Psoas muscle (tissue), 8 donors: Measurements from ENCODE around the gene ACOX3. TPM values are rescaled to one million over a fixed set of nuclear protein-coding genes. Genes with fewer than 3 reads are reported as not detected.
"Not testable (repeated sequence)": the region's sequence is repeated elsewhere in the genome, so short reads cannot be mapped to it uniquely, and the experiment has no call there.

ENCODE experiments used
- ATAC-seq, 4 donors: fragments of 200-7000 bp; cut with Tn5 transposase; one replicate each; pipeline ENCODE4 v1.9.1; 2020; ENCODE audit warnings: moderate library complexity in 3 of 4, mild to moderate bottlenecking in 2 of 4
- DNase-seq, 2 donors: peaks; one replicate each; pipeline ENCODE4 v3.0.0-alpha.2; 2020
- H3K27ac ChIP-seq: fragments of 200-600 bp; one replicate; pipeline ENCODE4 v1.8.0; 2022
- H3K27me3 ChIP-seq, 3 donors: fragments of 200-600 bp in 1 of 3; one replicate each; pipeline versions ENCODE4 v1.6.1 to v1.8.0; 2013 to 2022; ENCODE audit warnings: low read length in 2 of 3, mild to moderate bottlenecking in 2 of 3, moderate library complexity in 1 of 3; ENCODE audit not compliant: insufficient read depth in 3 of 3
- H3K36me3 ChIP-seq, 2 donors: fragments of 200-600 bp in 1 of 2; one replicate each; pipeline versions ENCODE4 v1.6.1 to v1.8.0; 2013 to 2022; ENCODE audit warnings: low read depth in 1 of 2, mild to moderate bottlenecking in 1 of 2, moderate library complexity in 1 of 2; ENCODE audit not compliant: insufficient read depth in 1 of 2
- H3K4me1 ChIP-seq: fragments of 200-600 bp; one replicate; pipeline ENCODE4 v1.8.0; 2022
- H3K4me3 ChIP-seq: fragments of 200-600 bp; one replicate; pipeline ENCODE4 v1.8.0; 2022; ENCODE audit warnings: mild to moderate bottlenecking
- H3K9me3 ChIP-seq: fragments of 200-600 bp; one replicate; pipeline ENCODE4 v1.8.0; 2022
- WGBS, 3 donors: extraction: QIAGEN DNeasy Blood & Tissue Kit; methylation state at CpG; one replicate each; pipeline versions ENCODE4 v1.1.6 to v1.1.7; 2013; 5-methylcytosine and 5-hydroxymethylcytosine counted together
- intact Hi-C, 2 donors: fragments of 100-400 bp; cut with DNase I; formaldehyde crosslinking; loops; one replicate each; pipeline versions ENCODE4 v1.11.0 to v1.14.2; 2022
- polyA plus RNA-seq, 3 donors: library from polyadenylated mRNA; stranded (reverse); fragments of 200-250 nt; gene quantifications; one replicate each; pipeline ENCODE4 v1.2.3, GENCODE V29; 2013
- total RNA-seq, 4 donors: library from RNA; stranded (reverse); fragmentation: NEBNext Ultra II Directional in 2 of 4; extraction: Animal tissue kit (Norgen Biotek cat#: 25700) in 2 of 4; gene quantifications; one replicate each; pipeline versions ENCODE4 v1.2.1 to v1.2.4, GENCODE V29; 2021 to 2023
- TF ChIP-seq, protein P1 (sequence below): fragments of 200-600 bp; IDR thresholded peaks from one replicate; pipeline ENCODE4 v1.8.0; 2022; ENCODE audit warnings: antibody characterized with exemption
- donor health status: healthy with polysubstance abuse.
- donor health status: DM: no; HTN: no; CAD: no; lungs with moderate emphysema.
- donor health status: Bipolar disorder and iron deficiency.
- donor health status: healthy.
- donor health status: DM: yes; HTN: yes; CAD: no.
- donor health status: DM: no; HTN: no; CAD: no.
- donor health status: DM: no; HTN: no; CAD: no.
- donor health status: DM: yes; HTN: yes; CAD: no.

The ACOX3 gene
- total and polyA plus RNA-seq, 7 donors = 5.6 to 18.8 (median 10.8) TPM

DNA sequence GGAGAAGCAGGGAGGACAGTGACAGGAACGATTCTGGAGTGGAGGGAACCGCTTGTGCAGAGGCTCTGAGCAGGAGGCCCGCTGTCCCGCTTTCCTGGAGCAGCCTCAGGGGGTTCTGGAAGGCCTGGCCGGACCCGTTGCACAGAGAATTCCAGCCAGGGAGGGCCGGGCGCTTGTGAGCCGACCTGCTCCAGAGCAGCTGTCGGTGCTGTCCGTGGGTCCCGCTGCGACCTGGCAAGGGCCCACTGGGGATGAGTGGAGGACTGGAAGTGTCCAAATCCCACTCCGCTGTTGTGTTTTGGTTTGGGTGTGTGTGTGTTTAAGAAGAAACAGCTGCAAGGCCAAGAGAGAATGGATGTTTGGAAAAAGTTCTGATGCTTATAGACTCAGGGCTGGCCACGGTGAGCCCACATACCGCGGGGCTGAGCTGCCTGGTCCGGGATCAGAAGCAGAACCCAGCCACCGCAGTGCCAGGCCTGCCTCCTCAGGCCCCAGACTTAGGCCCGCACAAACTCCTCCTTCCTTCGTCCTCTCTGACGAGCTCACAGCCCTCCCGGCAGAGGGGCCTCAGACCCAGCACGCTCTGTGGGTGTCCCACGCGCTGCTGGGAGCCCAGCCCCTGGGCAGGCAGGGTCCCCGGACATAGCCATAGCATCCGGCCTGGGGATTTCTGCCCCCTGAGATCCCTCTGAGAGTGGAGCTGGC lies 97.1 kb downstream of the ACOX3 start:
- peak in 1 of 2 donors; percentile 72 for DNase-seq
- 62 to 68% (median 63%) methylated on average over 28 of the region's 28 CpGs for WGBS, 3 donors
- H3K36me3 ChIP-seq = no peaks in the 10 kb centered on the region
- no peaks in the 10 kb centered on the region for H3K9me3 ChIP-seq
- peak overlapping the region; percentile 16 for H3K27ac ChIP-seq
- TF ChIP-seq, protein P1, sequence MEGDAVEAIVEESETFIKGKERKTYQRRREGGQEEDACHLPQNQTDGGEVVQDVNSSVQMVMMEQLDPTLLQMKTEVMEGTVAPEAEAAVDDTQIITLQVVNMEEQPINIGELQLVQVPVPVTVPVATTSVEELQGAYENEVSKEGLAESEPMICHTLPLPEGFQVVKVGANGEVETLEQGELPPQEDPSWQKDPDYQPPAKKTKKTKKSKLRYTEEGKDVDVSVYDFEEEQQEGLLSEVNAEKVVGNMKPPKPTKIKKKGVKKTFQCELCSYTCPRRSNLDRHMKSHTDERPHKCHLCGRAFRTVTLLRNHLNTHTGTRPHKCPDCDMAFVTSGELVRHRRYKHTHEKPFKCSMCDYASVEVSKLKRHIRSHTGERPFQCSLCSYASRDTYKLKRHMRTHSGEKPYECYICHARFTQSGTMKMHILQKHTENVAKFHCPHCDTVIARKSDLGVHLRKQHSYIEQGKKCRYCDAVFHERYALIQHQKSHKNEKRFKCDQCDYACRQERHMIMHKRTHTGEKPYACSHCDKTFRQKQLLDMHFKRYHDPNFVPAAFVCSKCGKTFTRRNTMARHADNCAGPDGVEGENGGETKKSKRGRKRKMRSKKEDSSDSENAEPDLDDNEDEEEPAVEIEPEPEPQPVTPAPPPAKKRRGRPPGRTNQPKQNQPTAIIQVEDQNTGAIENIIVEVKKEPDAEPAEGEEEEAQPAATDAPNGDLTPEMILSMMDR = no peak
- H3K4me1 ChIP-seq = peaks cover 19% of the 10 kb centered on the region
- intact Hi-C loops = loop anchor here (5.0 kb wide), 2 partner anchors 34 to 44 kb away; no protein-coding TSS in a partner anchor
- H3K27me3 ChIP-seq = no peaks in the 10 kb centered on the region
- no peak for ATAC-seq
- H3K4me3 ChIP-seq = no peak overlapping the region

DNA sequence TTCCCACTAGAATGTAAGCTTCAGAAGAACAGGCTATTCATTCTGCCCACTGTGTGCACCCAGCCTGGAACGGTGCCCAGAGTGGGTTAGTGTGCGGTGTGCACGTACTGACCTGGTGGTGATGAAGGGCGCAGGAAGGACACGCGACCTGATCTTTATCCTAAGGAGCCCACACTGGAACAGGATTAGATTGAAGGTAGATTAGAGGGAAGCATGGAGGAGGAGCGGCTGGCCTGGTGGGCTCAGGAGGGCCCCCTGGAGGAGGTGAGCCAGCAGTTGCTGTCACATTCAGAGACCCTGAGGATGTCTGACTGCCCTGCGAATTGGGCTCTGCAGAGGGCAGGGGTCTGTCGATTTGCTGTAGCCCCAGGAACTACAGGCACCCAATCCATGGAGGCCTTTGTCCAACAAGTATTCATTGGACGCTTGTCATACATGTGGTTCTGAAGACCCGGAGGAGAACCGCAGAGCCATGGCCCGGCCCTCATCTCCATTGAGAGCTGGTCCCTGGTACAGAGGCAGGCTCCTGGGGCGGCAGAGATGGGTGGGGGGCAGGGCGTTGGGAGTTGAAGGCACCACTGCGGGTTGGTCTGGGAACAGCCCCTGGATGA lies 97.8 kb downstream of the ACOX3 start:
- no peaks in the 10 kb centered on the region for H3K9me3 ChIP-seq
- no peak overlapping the region for H3K27ac ChIP-seq
- H3K36me3 ChIP-seq = no peaks in the 10 kb centered on the region
- ATAC-seq (no peak), DNase-seq (no peak)
- no peaks in the 10 kb centered on the region for H3K27me3 ChIP-seq
- intact Hi-C loops = loop anchor here (5.0 kb wide), 2 partner anchors 35 to 45 kb away; no protein-coding TSS in a partner anchor
- H3K4me1 ChIP-seq = peaks cover 19% of the 10 kb centered on the region
- TF ChIP-seq, protein P1 = no peak
- WGBS, 3 donors = 68 to 85% (median 74%) methylated on average over 16 of the region's 16 CpGs
- H3K4me3 ChIP-seq = no peak overlapping the region

DNA sequence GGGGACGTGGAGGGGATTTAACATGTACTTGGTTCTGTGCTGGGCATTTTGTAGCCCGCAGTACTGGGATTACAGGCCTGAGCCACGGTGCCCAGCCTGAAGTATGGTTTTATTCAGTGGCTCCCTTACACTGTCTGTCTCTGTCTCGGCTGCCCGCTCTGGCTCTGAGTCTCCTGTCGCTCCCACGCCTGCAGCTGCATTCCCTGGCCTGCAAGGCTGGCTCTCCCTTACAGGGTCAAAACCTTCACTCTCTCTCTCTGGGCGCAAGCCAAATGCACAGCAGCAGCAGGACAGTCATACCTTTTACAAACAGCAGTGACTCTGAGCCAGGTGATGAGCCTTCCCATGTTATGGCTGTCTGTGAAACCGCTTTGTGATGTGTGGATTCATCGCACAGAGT lies 98.8 kb downstream of the ACOX3 start:
- Histone ChIP-seq H3K27ac (peak overlapping the region; percentile 56), H3K9me3 (no peaks in the 10 kb centered on the region), H3K4me3 (no peak overlapping the region), H3K27me3 (no peaks in the 10 kb centered on the region), H3K36me3 (no peaks in the 10 kb centered on the region), H3K4me1 (peaks cover 19% of the 10 kb centered on the region)
- DNase-seq (peak; percentile 61 to 87), ATAC-seq (peak; percentile 76 to 86 (median 82))
- TF ChIP-seq, protein P1 = no peak
- intact Hi-C loops = loop anchor here (5.0 kb wide), 2 partner anchors 36 to 46 kb away; no protein-coding TSS in a partner anchor
- 30 to 56% (median 37%) methylated on average over 10 of the region's 10 CpGs for WGBS, 3 donors

DNA sequence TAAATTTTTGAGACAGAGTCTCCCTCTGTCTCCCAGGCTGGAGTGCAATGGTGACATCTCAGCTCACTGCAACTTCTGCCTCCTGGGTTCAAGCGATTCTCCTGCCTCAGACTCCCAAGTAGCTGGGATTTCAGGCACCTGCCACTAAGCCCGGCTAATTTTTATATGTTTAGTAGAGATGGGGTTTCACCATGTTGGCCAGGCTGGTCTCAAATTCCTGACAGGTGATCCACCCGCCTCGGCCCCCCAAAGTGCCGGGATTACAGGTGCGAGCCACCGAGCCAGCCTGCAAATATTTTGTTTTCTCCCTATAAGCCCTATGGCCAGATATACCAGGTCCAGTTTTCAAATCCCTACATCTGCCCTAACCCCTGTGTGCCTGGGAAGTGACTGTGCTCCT lies 99.2 kb downstream of the ACOX3 start:
- not testable (repeated sequence) for H3K9me3 ChIP-seq, H3K27me3 ChIP-seq, H3K4me3 ChIP-seq, DNase-seq, H3K36me3 ChIP-seq
- 23 to 47% (median 34%) methylated on average over 7 of the region's 7 CpGs for WGBS, 3 donors
- H3K27ac ChIP-seq = peak overlapping the region; percentile 56
- intact Hi-C loops = loop anchor here (5.0 kb wide), 2 partner anchors 36 to 46 kb away; no protein-coding TSS in a partner anchor
- peak in 1 of 4 donors; percentile 15 for ATAC-seq
- H3K4me1 ChIP-seq = peaks cover 19% of the 10 kb centered on the region

DNA sequence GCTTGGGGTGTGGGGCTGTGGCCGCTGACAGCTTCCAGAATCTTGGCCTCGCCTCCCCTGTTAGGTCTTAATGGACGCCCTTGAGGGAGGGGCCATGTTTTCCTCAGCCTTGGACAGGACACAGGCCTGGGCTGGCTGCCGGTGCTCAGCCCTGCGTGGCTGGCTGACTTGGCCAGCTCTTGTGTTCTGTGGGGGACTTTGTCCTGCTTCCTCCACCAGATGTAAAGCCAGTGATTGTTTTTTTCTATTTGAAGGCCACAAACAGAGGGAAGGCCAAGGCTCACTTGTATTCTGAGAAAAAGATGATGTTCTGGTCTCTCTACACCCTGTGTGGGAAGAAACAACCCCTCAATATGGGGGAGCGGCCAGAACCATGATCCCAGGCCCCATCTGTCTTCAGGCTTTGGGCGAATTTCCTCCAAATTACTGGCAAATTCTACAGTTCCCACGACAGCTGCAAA lies 99.7 kb downstream of the ACOX3 start:
- H3K4me3 ChIP-seq = no peak overlapping the region
- intact Hi-C loops = loop anchor here (5.0 kb wide), 2 partner anchors 36 to 46 kb away; no protein-coding TSS in a partner anchor
- peaks cover 19% of the 10 kb centered on the region for H3K4me1 ChIP-seq
- peak; percentile 81 to 92 for DNase-seq
- no peaks in the 10 kb centered on the region for H3K27me3 ChIP-seq
- 21 to 40% (median 24%) methylated on average over 8 of the region's 8 CpGs for WGBS, 3 donors
- peak overlapping the region; percentile 56 for H3K27ac ChIP-seq
- no peaks in the 10 kb centered on the region for H3K9me3 ChIP-seq
- TF ChIP-seq, protein P1 = no peak
- ATAC-seq = peak; percentile 74 to 85 (median 78)
- no peaks in the 10 kb centered on the region for H3K36me3 ChIP-seq
